HEK293 (cell line): ENCODE measurements around the gene ETV4.
A peak's percentile ranks its signal among the peaks of the same experiment; 100 is the strongest.

ENCODE experiments used
- CTCF ChIA-PET: fragments of 350-600 bp; formaldehyde crosslinking; extraction: SDS; loops from one replicate; lab custom pipeline; 2021; ENCODE audit warnings: antibody characterized with exemption; lab: Yijun Ruan, JAX
- POLR2A ChIA-PET: fragments of 300-600 bp; formaldehyde crosslinking; extraction: SDS; loops from one replicate; lab custom pipeline; 2020; ENCODE audit warnings: antibody characterized with exemption, inconsistent platforms; lab: Yijun Ruan, JAX
- H3K27ac ChIP-seq: fragments of 200-500 bp; sonication (Bioruptor generic); 2 replicates; pipeline ENCODE4 v1.5.1; 2014; ENCODE audit warnings: low read depth, low read length, control low read depth, inconsistent platforms; ENCODE audit errors: extremely low read depth
- H3K36me3 ChIP-seq, 2 experiments: fragments of 200-500 bp in 1 of 2; sonication (Bioruptor generic) in 1 of 2; 1 replicate in 1 of 2; 2 replicates in 1 of 2; pipeline ENCODE4 v1.5.1; 2014 to 2017; ENCODE audit warnings: inconsistent platforms in 2 of 2, low read length in 2 of 2; ENCODE audit not compliant: control insufficient read depth in 2 of 2, insufficient read depth in 1 of 2
- H3K4me1 ChIP-seq: fragments of 200-500 bp; sonication (Bioruptor generic); 2 replicates; pipeline ENCODE4 v1.5.1; 2014; ENCODE audit warnings: mild to moderate bottlenecking, low read length, inconsistent platforms; ENCODE audit not compliant: control insufficient read depth, insufficient read depth
- H3K4me3 ChIP-seq: 2 replicates; pipeline ENCODE4 v1.5.1; 2011; ENCODE audit warnings: low read depth, mild to moderate bottlenecking, control low read depth, low read length, moderate library complexity
- H3K9me3 ChIP-seq: fragments of 200-500 bp; sonication (Bioruptor generic); 2 replicates; pipeline ENCODE4 v1.5.1; 2014; ENCODE audit warnings: low read depth, low read length, inconsistent platforms; ENCODE audit not compliant: control insufficient read depth, insufficient read depth
- CTCF ChIP-seq: fragments of 450-650 bp; formaldehyde crosslinking; IDR thresholded peaks from 2 replicates; pipeline ENCODE4 v1.5.1; 2016; ENCODE audit warnings: missing biosample characterization, missing genetic modification characterization
- GLIS2 ChIP-seq: fragments of 450-650 bp; formaldehyde crosslinking; IDR thresholded peaks from 2 replicates; pipeline ENCODE4 v1.5.1; 2016; ENCODE audit warnings: missing biosample characterization, missing genetic modification characterization
- IKZF3 ChIP-seq: fragments of 450-650 bp; IDR thresholded peaks from 2 replicates; pipeline ENCODE4 v1.5.0; 2018; ENCODE audit warnings: missing biosample characterization, mild to moderate bottlenecking, missing genetic modification characterization, moderate library complexity
- KLF1 ChIP-seq: fragments of 450-650 bp; formaldehyde crosslinking; IDR thresholded peaks from 2 replicates; pipeline ENCODE4 v1.5.1; 2016; ENCODE audit warnings: missing biosample characterization, missing genetic modification characterization
- KLF10 ChIP-seq: fragments of 450-650 bp; IDR thresholded peaks from 2 replicates; pipeline ENCODE4 v1.5.1; 2018; ENCODE audit warnings: missing biosample characterization, mild to moderate bottlenecking, missing genetic modification characterization
- KLF17 ChIP-seq: fragments of 450-650 bp; formaldehyde crosslinking; IDR thresholded peaks from 2 replicates; pipeline ENCODE4 v1.5.1; 2016; ENCODE audit warnings: missing biosample characterization, missing genetic modification characterization
- KLF8 ChIP-seq: fragments of 450-650 bp; formaldehyde crosslinking; IDR thresholded peaks from 2 replicates; pipeline ENCODE4 v1.5.1; 2016; ENCODE audit warnings: missing biosample characterization, missing genetic modification characterization
- KLF9 ChIP-seq: fragments of 450-650 bp; formaldehyde crosslinking; IDR thresholded peaks from 2 replicates; pipeline ENCODE4 v1.5.1; 2016; ENCODE audit warnings: missing biosample characterization, missing genetic modification characterization, low read depth
- PATZ1 ChIP-seq: fragments of 450-650 bp; formaldehyde crosslinking; IDR thresholded peaks from 2 replicates; pipeline ENCODE4 v1.5.1; 2016; ENCODE audit warnings: missing biosample characterization, missing genetic modification characterization
- PRDM1 ChIP-seq: fragments of 450-650 bp; formaldehyde crosslinking; IDR thresholded peaks from 2 replicates; pipeline ENCODE4; 2016; ENCODE audit warnings: missing biosample characterization, missing genetic modification characterization
- TSHZ1 ChIP-seq: fragments of 450-650 bp; formaldehyde crosslinking; IDR thresholded peaks from 2 replicates; pipeline ENCODE4 v1.5.1; 2016; ENCODE audit warnings: missing biosample characterization, missing genetic modification characterization, borderline replicate concordance
- ZBTB26 ChIP-seq: fragments of 450-650 bp; formaldehyde crosslinking; optimal IDR thresholded peaks from 2 replicates; pipeline ENCODE3; 2016; ENCODE audit warnings: missing biosample characterization, mild to moderate bottlenecking, missing genetic modification characterization
- ZIC2 ChIP-seq: fragments of 450-650 bp; formaldehyde crosslinking; IDR thresholded peaks from 2 replicates; pipeline ENCODE4 v1.5.1; 2016; ENCODE audit warnings: missing biosample characterization, missing genetic modification characterization
- ZNF16 ChIP-seq: fragments of 450-650 bp; formaldehyde crosslinking; IDR thresholded peaks from 2 replicates; pipeline ENCODE4 v1.5.1; 2016; ENCODE audit warnings: low read depth, missing biosample characterization, missing genetic modification characterization
- ZNF2 ChIP-seq: fragments of 450-650 bp; formaldehyde crosslinking; IDR thresholded peaks from 2 replicates; pipeline ENCODE4 v1.5.1; 2016; ENCODE audit warnings: missing biosample characterization, missing genetic modification characterization
- ZNF214 ChIP-seq: fragments of 450-650 bp; formaldehyde crosslinking; IDR thresholded peaks from 2 replicates; pipeline ENCODE4 v1.5.1; 2017; ENCODE audit warnings: missing biosample characterization, mild to moderate bottlenecking, missing genetic modification characterization, borderline replicate concordance
- ZNF354C ChIP-seq: fragments of 450-650 bp; formaldehyde crosslinking; IDR thresholded peaks from 2 replicates; pipeline ENCODE4 v1.5.1; 2016; ENCODE audit warnings: missing biosample characterization, missing genetic modification characterization, low read depth, borderline replicate concordance
- ZNF423 ChIP-seq: fragments of 450-650 bp; formaldehyde crosslinking; IDR thresholded peaks from 2 replicates; pipeline ENCODE4 v1.5.1; 2016; ENCODE audit warnings: missing biosample characterization, missing genetic modification characterization
- ZNF621 ChIP-seq: fragments of 450-650 bp; formaldehyde crosslinking; IDR thresholded peaks from 2 replicates; pipeline ENCODE4 v1.5.1; 2017; ENCODE audit warnings: missing biosample characterization, missing genetic modification characterization
- ZNF654 ChIP-seq: fragments of 450-650 bp; formaldehyde crosslinking; IDR thresholded peaks from 2 replicates; pipeline ENCODE4 v1.5.1; 2016; ENCODE audit warnings: low read depth, missing biosample characterization, missing genetic modification characterization
- ZNF76 ChIP-seq: fragments of 450-650 bp; formaldehyde crosslinking; IDR thresholded peaks from 2 replicates; pipeline ENCODE4; 2016; ENCODE audit warnings: low read depth, missing biosample characterization, missing genetic modification characterization, borderline replicate concordance
- ZSCAN30 ChIP-seq: fragments of 450-650 bp; IDR thresholded peaks from 2 replicates; pipeline ENCODE4 v1.5.1; 2018; ENCODE audit warnings: missing biosample characterization, mild to moderate bottlenecking, missing genetic modification characterization, moderate library complexity

ETV4 gene

GRCh38 chr17:43577664-43578403 is 31.7 kb upstream of the ETV4 start:
- peaks cover 14% of the 10 kb centered on the region for H3K4me1 ChIP-seq
- ChIA-PET POLR2A (interaction anchor here (1.5 to 3.3 kb wide), 2 partner anchors 96 to 189 kb away, joined by 4 to 16 read pairs; no protein-coding TSS in a partner anchor), CTCF (interaction anchor here (0.6 to 9.5 kb wide), 51 partner anchors 7 to 739 kb away, joined by 3 to 132 read pairs (median 6); partner anchors contain the start of gene SOST)
- TF ChIP-seq ZNF354C: no peak
- TF ChIP-seq PRDM1: peak; percentile 82
- no peak overlapping the region for H3K27ac ChIP-seq
- no peaks in the 10 kb centered on the region for H3K9me3 ChIP-seq
- H3K36me3 ChIP-seq: no peaks in the 10 kb centered on the region
- no peak overlapping the region for H3K4me3 ChIP-seq

GRCh38 chr17:43576563-43577229 is 30.6 kb upstream of the ETV4 start:
- ChIA-PET POLR2A (interaction anchor here (3.3 kb wide), 1 partner anchor 97 kb away, joined by 16 read pairs; no protein-coding TSS in a partner anchor), CTCF (interaction anchor here (0.6 to 9.5 kb wide), 73 partner anchors 9 to 863 kb away, joined by 3 to 132 read pairs (median 5); partner anchors contain the start of genes CD300LG, DHX8 and SOST)
- Histone ChIP-seq H3K9me3 (no peaks in the 10 kb centered on the region), H3K4me1 (peaks cover 14% of the 10 kb centered on the region), H3K36me3 (no peaks in the 10 kb centered on the region), H3K27ac (no peak overlapping the region), H3K4me3 (no peak overlapping the region)
- peak; percentile 50 for TF ChIP-seq ZIC2 (tag by site-specific recombination)
- peak; percentile 30; the same call in 1 of the 2 replicates for TF ChIP-seq ZSCAN30 (tag by site-specific recombination)
- TF ChIP-seq ZNF214 (tag by site-specific recombination): no peak
- 0 out of 2 replicates have a peak, but pooled peaks have one; percentile 46 for TF ChIP-seq KLF17
- peak; percentile 81 for TF ChIP-seq CTCF (tag by site-specific recombination)
- no peak for TF ChIP-seq ZBTB26 (tag by site-specific recombination)
- peak; percentile 39; the same call in 1 of the 2 replicates for TF ChIP-seq KLF10 (tag by site-specific recombination)
- TF ChIP-seq ZNF654 (tag by site-specific recombination): peak; percentile 93
- TF ChIP-seq KLF8: no peak
- 0 out of 2 replicates have a peak, but pooled peaks have one; percentile 77 for TF ChIP-seq ZNF2
- no peak for TF ChIP-seq GLIS2 (tag by site-specific recombination)
- TF ChIP-seq ZNF76: peak; percentile 25; the same call in 1 of the 2 replicates
- peak; percentile 37; the same call in 1 of the 2 replicates for TF ChIP-seq PATZ1 (tag by site-specific recombination)
- peak; percentile 44; the same call in 1 of the 2 replicates for TF ChIP-seq IKZF3 (tag by site-specific recombination)
- no peak for TF ChIP-seq ZNF621
- TF ChIP-seq ZNF423 (tag by site-specific recombination): peak; percentile 56; the same call in 1 of the 2 replicates
- TF ChIP-seq KLF9 (tag by site-specific recombination): peak; percentile 67; the same call in 1 of the 2 replicates
- peak; percentile 36; the same call in 1 of the 2 replicates for TF ChIP-seq KLF1 (tag by site-specific recombination)
- no peak for TF ChIP-seq TSHZ1 (tag by site-specific recombination)
- TF ChIP-seq ZNF16 (tag by site-specific recombination): no peak
